Epidermal melanocyte (primary cell): ENCODE measurements around the gene PLXNA4.

ENCODE experiments used
- DNase-seq: peaks from one replicate; pipeline ENCODE4 v3.0.0; 2011; ENCODE audit warnings: low spot score; ENCODE audit not compliant: insufficient read length

The PLXNA4 gene

GRCh38 chr7:132150711-132151110 lies 425.6 kb downstream of the PLXNA4 start:
- DNase-seq: no peak

- DNase-seq: no peak
Observed at GRCh38 chr7:132149436-132150304, 426.6 kb downstream of the PLXNA4 start.

GRCh38 chr7:132148876-132149275 lies 427.4 kb downstream of the PLXNA4 start:
- no peak for DNase-seq

GRCh38 chr7:132145466-132145865 lies 430.8 kb downstream of the PLXNA4 start:
- DNase-seq: no peak

GRCh38 chr7:132145063-132145462 lies 431.2 kb downstream of the PLXNA4 start:
- DNase-seq: no peak

GRCh38 chr7:132142006-132142405 lies 434.3 kb downstream of the PLXNA4 start:
- DNase-seq: no peak

- no peak for DNase-seq
Observed at GRCh38 chr7:132141109-132141508, 435.2 kb downstream of the PLXNA4 start.

- no peak for DNase-seq
Observed at GRCh38 chr7:132140341-132140740, 435.9 kb downstream of the PLXNA4 start.

GRCh38 chr7:132138817-132139216 lies 437.5 kb downstream of the PLXNA4 start:
- no peak for DNase-seq

GRCh38 chr7:132137681-132138080 lies 438.6 kb downstream of the PLXNA4 start:
- DNase-seq: no peak

GRCh38 chr7:132135746-132136385 lies 440.4 kb downstream of the PLXNA4 start:
- no peak for DNase-seq

GRCh38 chr7:132134814-132135445 lies 441.3 kb downstream of the PLXNA4 start:
- DNase-seq: no peak

- no peak for DNase-seq
Observed at GRCh38 chr7:132133501-132133900, 442.8 kb downstream of the PLXNA4 start.

- DNase-seq: no peak
Observed at GRCh38 chr7:132131196-132131595, 445.1 kb downstream of the PLXNA4 start.

GRCh38 chr7:132130497-132130896 lies 445.8 kb downstream of the PLXNA4 start:
- DNase-seq: no peak

GRCh38 chr7:132125872-132126595 lies 450.2 kb downstream of the PLXNA4 start:
- no peak for DNase-seq

- DNase-seq: no peak
Observed at GRCh38 chr7:132125096-132125495, 451.2 kb downstream of the PLXNA4 start.

- DNase-seq: no peak
Observed at GRCh38 chr7:132124575-132124974, 451.7 kb downstream of the PLXNA4 start.

- DNase-seq: no peak
Observed at GRCh38 chr7:132123773-132124172, 452.5 kb downstream of the PLXNA4 start.

- DNase-seq: no peak
Observed at GRCh38 chr7:132122901-132123300, 453.4 kb downstream of the PLXNA4 start.

- no peak for DNase-seq
Observed at GRCh38 chr7:132121987-132122386, 454.3 kb downstream of the PLXNA4 start.

GRCh38 chr7:132118641-132119040 lies 457.6 kb downstream of the PLXNA4 start:
- no peak for DNase-seq
